GM20000 (cell line): ENCODE data around the gene AFTPH.
"Not testable (repeated sequence)": the region's sequence is repeated elsewhere in the genome, so short reads cannot be mapped to it uniquely, and the experiment has no call there.

ENCODE experiments used
- DNase-seq: peaks from one replicate; pipeline ENCODE4 v3.0.0; 2012; ENCODE audit warnings: low spot score
- TF ChIP-seq, protein P1 (sequence below): IDR thresholded peaks from 2 replicates; pipeline ENCODE4 v1.5.1; 2012; ENCODE audit warnings: mild to moderate bottlenecking, control low read depth; ENCODE audit errors: extremely low read depth, missing control alignments

The AFTPH gene

DNA sequence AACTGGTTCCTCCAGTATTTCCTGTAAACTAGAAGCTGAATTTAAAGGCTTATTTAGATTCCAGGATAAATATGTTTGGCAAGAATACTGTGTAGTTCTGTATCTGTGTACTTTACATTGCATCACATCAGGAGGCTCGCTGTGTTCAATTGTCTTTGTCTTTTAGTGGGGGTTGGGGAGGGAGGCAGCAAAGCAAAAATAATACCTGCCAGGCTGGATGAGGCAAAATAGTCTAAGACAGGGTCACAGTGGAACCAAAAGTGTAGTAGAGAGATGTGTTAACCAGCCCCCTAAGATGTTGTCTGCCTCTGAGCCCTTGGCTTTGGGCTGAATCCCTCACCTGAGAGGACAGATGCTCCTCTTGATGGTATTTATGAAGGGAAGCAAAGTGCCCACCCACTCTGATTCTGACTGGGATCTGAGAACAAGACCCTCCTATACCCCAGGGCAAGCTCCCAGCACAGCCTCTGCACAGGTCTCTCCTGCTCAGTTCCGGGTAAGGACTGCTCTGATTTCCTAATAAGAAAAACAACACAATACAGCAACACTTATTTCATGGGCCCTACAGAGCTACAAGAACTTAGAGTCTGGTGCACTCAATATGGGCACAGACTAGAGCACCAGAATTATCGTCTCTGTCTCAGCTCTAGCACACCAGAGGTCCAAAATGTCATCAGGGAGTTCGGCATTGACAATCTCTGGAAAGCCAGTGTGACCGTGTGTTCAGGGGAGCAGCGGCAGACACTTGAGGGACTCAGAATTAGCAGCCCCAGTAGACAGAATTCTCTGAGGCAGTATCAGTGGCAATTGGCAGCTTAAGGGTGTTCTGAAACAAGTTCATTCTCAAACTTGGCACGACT, 7.2 kb upstream of the AFTPH start:
- no peak for DNase-seq
- TF ChIP-seq, protein P1, sequence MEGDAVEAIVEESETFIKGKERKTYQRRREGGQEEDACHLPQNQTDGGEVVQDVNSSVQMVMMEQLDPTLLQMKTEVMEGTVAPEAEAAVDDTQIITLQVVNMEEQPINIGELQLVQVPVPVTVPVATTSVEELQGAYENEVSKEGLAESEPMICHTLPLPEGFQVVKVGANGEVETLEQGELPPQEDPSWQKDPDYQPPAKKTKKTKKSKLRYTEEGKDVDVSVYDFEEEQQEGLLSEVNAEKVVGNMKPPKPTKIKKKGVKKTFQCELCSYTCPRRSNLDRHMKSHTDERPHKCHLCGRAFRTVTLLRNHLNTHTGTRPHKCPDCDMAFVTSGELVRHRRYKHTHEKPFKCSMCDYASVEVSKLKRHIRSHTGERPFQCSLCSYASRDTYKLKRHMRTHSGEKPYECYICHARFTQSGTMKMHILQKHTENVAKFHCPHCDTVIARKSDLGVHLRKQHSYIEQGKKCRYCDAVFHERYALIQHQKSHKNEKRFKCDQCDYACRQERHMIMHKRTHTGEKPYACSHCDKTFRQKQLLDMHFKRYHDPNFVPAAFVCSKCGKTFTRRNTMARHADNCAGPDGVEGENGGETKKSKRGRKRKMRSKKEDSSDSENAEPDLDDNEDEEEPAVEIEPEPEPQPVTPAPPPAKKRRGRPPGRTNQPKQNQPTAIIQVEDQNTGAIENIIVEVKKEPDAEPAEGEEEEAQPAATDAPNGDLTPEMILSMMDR: no peak

DNA sequence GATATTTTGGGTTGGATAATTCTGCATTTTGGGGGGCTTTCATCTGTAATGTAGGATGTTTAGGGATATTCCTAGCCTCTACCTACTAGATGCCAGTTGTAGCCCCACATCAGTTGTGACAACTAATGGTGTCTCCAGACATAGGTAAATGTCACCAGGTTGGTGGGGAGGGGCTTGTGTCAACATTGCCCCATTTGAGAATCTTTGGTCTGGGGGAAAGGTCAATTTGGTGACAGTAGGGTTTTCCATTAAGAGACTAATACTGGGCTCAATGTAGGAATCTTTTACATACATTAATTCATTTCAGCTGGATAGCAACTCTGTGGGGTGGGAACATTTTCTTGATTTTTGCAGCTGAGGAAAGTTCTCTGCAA, 6.6 kb upstream of the AFTPH start:
- DNase-seq: no peak
- TF ChIP-seq, protein P1: no peak

DNA sequence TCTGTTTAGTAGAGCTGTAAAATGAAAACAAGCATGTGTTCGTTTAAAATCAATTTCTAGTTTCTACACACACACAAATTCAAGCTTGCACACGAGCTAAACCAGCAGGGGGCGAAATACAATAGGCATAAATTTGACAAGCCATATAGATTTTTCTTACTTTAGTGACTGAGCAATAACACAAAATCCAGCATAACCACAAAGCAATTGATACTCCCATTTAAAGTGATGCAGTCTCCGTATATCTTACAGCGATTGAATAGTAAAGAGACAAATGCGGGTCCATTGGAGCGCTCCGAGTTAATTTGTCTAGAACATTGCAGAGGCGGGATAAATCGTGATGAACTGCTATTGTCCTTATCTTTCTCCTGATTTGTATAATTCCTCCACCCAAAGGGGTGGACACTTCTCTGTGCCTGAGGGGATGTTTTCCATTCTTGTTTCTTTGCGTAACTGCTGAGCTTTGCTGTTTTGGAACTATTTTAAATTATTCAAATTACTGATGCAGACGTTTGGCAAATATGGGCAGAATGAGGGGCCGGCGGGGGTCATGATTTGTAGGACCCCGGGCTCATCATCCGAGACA, 1.2 kb upstream of the AFTPH start:
- TF ChIP-seq, protein P1: peak; percentile 61
- peak; percentile 70 for DNase-seq

DNA sequence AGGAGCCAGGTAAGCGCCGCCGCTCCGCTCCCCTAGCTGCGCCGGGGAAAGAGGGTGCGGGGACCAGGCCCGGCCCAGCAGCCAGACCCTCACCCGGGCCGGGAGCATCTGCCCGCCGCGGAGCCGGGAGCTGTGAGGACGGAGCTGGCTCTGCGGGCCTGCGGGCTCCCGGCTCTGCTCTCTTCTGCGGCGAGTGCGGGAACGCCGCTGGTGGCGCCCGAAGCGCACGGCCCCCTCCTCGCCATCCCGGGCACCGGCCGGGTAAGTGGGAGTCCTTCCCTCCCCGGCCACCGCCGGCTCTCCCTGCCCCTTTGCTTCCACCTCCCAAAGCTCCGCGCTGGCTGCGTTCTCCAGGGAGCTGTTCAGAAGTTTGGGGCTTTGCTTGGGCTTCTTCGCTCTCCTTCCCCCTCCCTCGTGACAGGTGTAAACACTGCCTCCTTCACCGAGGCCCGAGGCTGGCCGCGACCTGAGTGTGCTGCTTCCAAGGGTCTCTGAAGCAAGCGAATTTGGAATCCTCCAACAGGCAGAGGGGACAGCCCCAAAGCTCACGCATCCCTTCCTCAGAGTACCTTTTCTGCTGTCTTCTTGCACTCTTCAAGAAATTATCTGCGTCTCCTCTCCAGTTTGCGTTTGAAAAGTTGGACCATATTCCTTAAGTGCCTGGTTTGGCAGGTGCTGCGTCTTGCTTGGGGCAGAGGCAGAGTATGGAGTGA, 632 bp downstream of the AFTPH start:
- no peak for DNase-seq
- TF ChIP-seq, protein P1: no peak

DNA sequence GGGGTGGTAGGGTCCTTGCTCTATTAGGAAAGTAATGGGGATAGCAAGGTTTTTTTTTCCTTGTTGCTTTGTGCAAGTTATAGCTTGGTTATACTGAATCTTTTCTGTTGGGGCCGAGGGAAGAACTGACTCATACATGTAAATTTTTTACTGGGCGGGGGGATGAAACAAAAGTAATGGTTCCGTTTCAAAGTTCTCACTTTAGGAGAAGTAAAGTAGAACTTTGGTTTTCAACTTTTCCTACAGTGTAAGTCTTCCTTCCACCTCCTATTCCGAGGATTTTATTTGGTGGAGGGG, 1.1 kb downstream of the AFTPH start:
- peak; percentile 61 for DNase-seq
- TF ChIP-seq, protein P1: no peak

DNA sequence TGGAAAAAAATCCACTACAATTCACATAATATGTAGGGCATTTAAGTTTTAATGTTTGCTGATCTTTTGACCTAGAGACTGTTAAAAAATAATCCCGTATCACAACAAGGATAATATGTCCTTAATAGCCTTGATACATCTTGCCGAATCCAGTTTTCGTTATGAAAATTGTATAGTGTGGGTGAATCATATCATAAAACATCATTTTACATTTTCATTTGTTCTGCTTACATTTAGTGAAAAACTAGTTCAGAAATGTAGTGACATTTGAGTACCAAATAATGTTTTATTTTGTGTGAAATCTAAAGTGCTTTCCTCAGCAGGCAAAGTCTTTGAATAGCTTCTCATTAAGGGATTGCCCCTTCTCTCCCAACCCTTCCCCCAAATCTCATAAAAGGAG, 1.9 kb downstream of the AFTPH start:
- no peak for DNase-seq
- TF ChIP-seq, protein P1: no peak

DNA sequence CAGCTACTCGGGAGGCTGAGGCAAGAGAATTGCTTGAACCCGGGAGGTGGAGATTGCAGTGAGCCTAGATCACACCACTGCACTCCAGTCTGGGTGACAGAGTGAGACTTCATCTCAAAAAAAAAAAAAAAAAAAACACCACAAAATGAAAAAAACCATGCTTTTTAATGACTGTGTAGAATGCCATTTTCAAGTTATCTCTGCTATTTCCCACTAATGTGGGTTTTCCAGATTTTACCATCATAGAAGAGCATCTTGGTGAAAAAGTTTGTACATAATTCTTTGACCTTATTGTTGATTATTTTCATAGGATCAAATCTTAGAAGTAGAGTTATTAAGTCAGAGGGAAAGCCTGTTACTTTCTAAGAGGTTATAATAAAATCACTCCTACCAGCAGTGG, 6.8 kb downstream of the AFTPH start:
- DNase-seq: not testable (repeated sequence)
